Astrocyte (in vitro differentiated cells and primary cell): ENCODE measurements around the gene EYA2.

Source experiments
- CTCF ChIP-seq: IDR thresholded peaks from 2 replicates; pipeline ENCODE4 v1.5.1; 2011; ENCODE audit warnings: low read depth, mild to moderate bottlenecking, inconsistent platforms, low read length, moderate library complexity; ENCODE audit not compliant: insufficient read depth
- EZH2 ChIP-seq: IDR thresholded peaks from 2 replicates; pipeline ENCODE4 v1.6.1; 2012; ENCODE audit warnings: mild to moderate bottlenecking, low read length, inconsistent platforms; ENCODE audit not compliant: insufficient read depth

GRCh38 chr20:47009784-47010183 is 115.1 kb downstream of the EYA2 start:
- TF ChIP-seq CTCF (no peak), EZH2 (no peak)
